B cell (primary cell): ENCODE data around the gene DDX59. TPM values are rescaled to one million over a fixed set of nuclear protein-coding genes. Genes with fewer than 3 reads are reported as not detected.

ENCODE experiments used
- ATAC-seq: fragments of 200-7000 bp; cut with Tn5 transposase; one replicate; pipeline ENCODE4 v1.10.0; 2021; ENCODE audit warnings: low read depth, mild to moderate bottlenecking, moderate number of reproducible peaks, moderate library complexity
- CTCF ChIA-PET: fragments of 350-600 bp; sonication (Branson Sonifier 250); formaldehyde crosslinking; loops from one replicate; lab custom pipeline; 2021; ENCODE audit warnings: antibody characterized with exemption, inconsistent platforms; lab: Charles Lee
- POLR2A ChIA-PET: fragments of 350-600 bp; sonication (Branson Sonifier 250); formaldehyde crosslinking; loops from one replicate; lab custom pipeline; 2021; ENCODE audit warnings: antibody characterized with exemption; lab: Charles Lee
- DNase-seq: peaks from one replicate; pipeline ENCODE4 v3.0.0; 2013
- H2AFZ ChIP-seq: 2 replicates; pipeline ENCODE4 v1.6.1; 2012; ENCODE audit warnings: mild to moderate bottlenecking, low read depth, low read length; ENCODE audit not compliant: insufficient read depth, poor library complexity, severe bottlenecking
- H3K27ac ChIP-seq, 2 donors: 1 replicate in 1 of 2; 2 replicates in 1 of 2; pipeline ENCODE4 v1.5.1; 2012 to 2013; ENCODE audit warnings: low read length in 2 of 2, mild to moderate bottlenecking in 2 of 2, moderate library complexity in 1 of 2
- H3K27me3 ChIP-seq, 4 experiments: fragments of 200-600 bp in 1 of 4; sonication (generic) in 1 of 4; replicated peaks in 1 of 4; 1 replicate in 2 of 4; 2 replicates in 2 of 4; pipeline versions ENCODE4 v1.6.1 to v1.7.0; 2013 to 2016; ENCODE audit warnings: low read length in 3 of 4, mild to moderate bottlenecking in 2 of 4, mixed read lengths in 1 of 4, moderate library complexity in 1 of 4; ENCODE audit not compliant: insufficient read depth in 4 of 4, control insufficient read depth in 3 of 4; ENCODE audit errors: control extremely low read depth in 1 of 4
- H3K36me3 ChIP-seq, 2 experiments: replicated peaks in 1 of 2; 1 replicate in 1 of 2; 2 replicates in 1 of 2; pipeline versions ENCODE4 v1.6.1 to v1.7.1; 2013; ENCODE audit warnings: low read length in 1 of 2; ENCODE audit not compliant: insufficient read depth in 2 of 2, control insufficient read depth in 1 of 2; ENCODE audit errors: control extremely low read depth in 1 of 2, extremely low read depth in 1 of 2
- H3K4me1 ChIP-seq, 2 donors: fragments of 200-600 bp in 1 of 2; sonication (generic) in 1 of 2; 1 replicate in 1 of 2; 2 replicates in 1 of 2; pipeline versions ENCODE4 v1.5.1 to v1.6.1; 2013 to 2017; ENCODE audit warnings: low read length in 2 of 2; ENCODE audit not compliant: control insufficient read depth in 2 of 2, insufficient read depth in 2 of 2
- H3K4me2 ChIP-seq: replicated peaks from 2 replicates; pipeline ENCODE3; 2012; ENCODE audit warnings: mild to moderate bottlenecking, low read depth, low read length; ENCODE audit not compliant: poor library complexity, severe bottlenecking
- H3K4me3 ChIP-seq, 5 experiments: fragments of 200-600 bp in 1 of 5; sonication (generic) in 1 of 5; 1 replicate in 3 of 5; 2 replicates in 2 of 5; pipeline versions ENCODE4 v1.5.1 to v1.7.0; 2011 to 2016; ENCODE audit warnings: low read length in 4 of 5, mild to moderate bottlenecking in 4 of 5, low read depth in 2 of 5, control low read depth in 1 of 5, moderate library complexity in 1 of 5; ENCODE audit not compliant: insufficient read depth in 1 of 5; ENCODE audit errors: control extremely low read depth in 1 of 5, extremely low read depth in 1 of 5
- H3K79me2 ChIP-seq: fragments of 200-600 bp; sonication (generic); one replicate; pipeline ENCODE4 v1.6.0; 2016; ENCODE audit warnings: low read length; ENCODE audit not compliant: control insufficient read depth, insufficient read depth
- H3K9ac ChIP-seq: fragments of 200-600 bp; sonication (generic); 2 replicates; pipeline ENCODE4 v1.6.1; 2017; ENCODE audit warnings: mild to moderate bottlenecking, low read length, moderate library complexity
- H3K9me3 ChIP-seq, 3 donors: one replicate each; pipeline versions ENCODE4 v1.6.1 to v1.7.1; 2013; ENCODE audit warnings: low read length in 2 of 3; ENCODE audit not compliant: control insufficient read depth in 2 of 3, insufficient read depth in 1 of 3; ENCODE audit errors: control extremely low read depth in 1 of 3
- H4K20me1 ChIP-seq: 2 replicates; pipeline ENCODE4 v1.6.0; 2012; ENCODE audit warnings: mild to moderate bottlenecking, low read length; ENCODE audit not compliant: insufficient read depth, control insufficient read depth, poor library complexity, severe bottlenecking
- H3K27ac Mint-ChIP-seq: one replicate; pipeline ENCODE4 v1.8.0; 2021; ENCODE audit warnings: mixed read lengths
- H3K27me3 Mint-ChIP-seq: one replicate; pipeline ENCODE4 v1.8.0; 2021; ENCODE audit warnings: mixed read lengths
- H3K4me1 Mint-ChIP-seq: one replicate; pipeline ENCODE4 v1.8.0; 2021; ENCODE audit warnings: mixed read lengths
- H3K4me3 Mint-ChIP-seq: one replicate; pipeline ENCODE4 v1.8.0; 2021; ENCODE audit warnings: mixed read lengths
- H3K9me3 Mint-ChIP-seq: one replicate; pipeline ENCODE4 v1.8.0; 2022; ENCODE audit warnings: mixed read lengths; ENCODE audit not compliant: insufficient read depth
- CTCF ChIP-seq: fragments of 200-600 bp; IDR thresholded peaks from one replicate; pipeline ENCODE4 v1.8.0; 2022; ENCODE audit warnings: antibody characterized with exemption, mild to moderate bottlenecking
- EZH2 ChIP-seq: IDR thresholded peaks from 2 replicates; pipeline ENCODE4 v1.6.1; 2012; ENCODE audit warnings: borderline replicate concordance, low read depth, mild to moderate bottlenecking, moderate library complexity, low read length; ENCODE audit not compliant: insufficient read depth, poor library complexity, severe bottlenecking
- WGBS: methylation state at CpG from one replicate; pipeline ENCODE4 v1.1.5; 2013; ENCODE audit warnings: missing lambda C conversion rate; ENCODE audit not compliant: insufficient coverage; 5-methylcytosine and 5-hydroxymethylcytosine counted together
- intact Hi-C: fragments of 100-400 bp; cut with micrococcal nuclease; formaldehyde crosslinking; loops from one replicate; pipeline ENCODE4 v1.10.0; 2022
- polyA plus RNA-seq: library from polyadenylated mRNA; depleted of rRNA; stranded (reverse); fragments of >200 nt; gene quantifications from 2 replicates; pipeline ENCODE4 v1.2.3, GENCODE V29; 2012
- total RNA-seq, 2 donors: library from RNA; stranded (reverse); fragments of 120-200 nt in 1 of 2; gene quantifications; 1 replicate in 1 of 2; 2 replicates in 1 of 2; pipeline versions ENCODE4 v1.2.3 to v1.2.4, GENCODE V29; 2013 to 2022

Gene DDX59
- total and polyA plus RNA-seq, 2 donors (not counting 1 experiment from before 2014, with no cell fraction given), result 20.2 to 41.9 TPM

GRCh38 chr1:200602632-200603031, 67.1 kb downstream of the DDX59 start:
- Mint-ChIP-seq H3K4me1 (no peaks in the 10 kb centered on the region), H3K27ac (no peak overlapping the region), H3K4me3 (no peak overlapping the region), H3K27me3 (no peaks in the 10 kb centered on the region), H3K9me3 (no peaks in the 10 kb centered on the region)
- Histone ChIP-seq H2AFZ (no peak overlapping the region), H3K79me2 (no peaks in the 10 kb centered on the region), H3K4me2 (no peak overlapping the region), H3K9ac (no peak overlapping the region), H3K4me3 (no peak overlapping the region), H3K9me3 (no peaks in the 10 kb centered on the region), H4K20me1 (no peaks in the 10 kb centered on the region), H3K36me3 (no peaks in the 10 kb centered on the region), H3K27ac (no peak overlapping the region), H3K4me1 (no peaks in the 10 kb centered on the region), H3K27me3 (no peaks in the 10 kb centered on the region)
- no peak for TF ChIP-seq CTCF
- TF ChIP-seq EZH2, result no peak
- intact Hi-C loops, result no loop called here
- ChIA-PET CTCF (no interaction called here), POLR2A (no interaction called here)
- no peak for ATAC-seq
- no peak for DNase-seq
- WGBS, result no CpG with 5 or more reads among the region's 1 CpG

Other genes starting within 250 kb of the DDX59 start
- gene KIF14, start 49.2 kb downstream of the DDX59 start, total RNA-seq, result 0.05 and 0.15 TPM in 2 replicates
- gene KIF14, start 49.2 kb downstream of the DDX59 start, polyA plus RNA-seq, result 0.01 and 0.06 TPM in 2 replicates
- gene CAMSAP2, start 69.0 kb upstream of the DDX59 start, total RNA-seq, result 1.4 and 2.1 TPM in 2 replicates
- gene CAMSAP2, start 69.0 kb upstream of the DDX59 start, polyA plus RNA-seq, result 0.10 and 0.14 TPM in 2 replicates
- gene GPR25, start 203.1 kb upstream of the DDX59 start, total RNA-seq, result 1.8 and 3.1 TPM in 2 replicates
- gene GPR25, start 203.1 kb upstream of the DDX59 start, polyA plus RNA-seq, result 1.1 and 3.1 TPM in 2 replicates
- 0.34 TPM in 1 of 2 replicates, not detected in the other for gene INAVA, start 225.0 kb upstream of the DDX59 start, total RNA-seq
- gene INAVA, start 225.0 kb upstream of the DDX59 start, polyA plus RNA-seq, result 0.06 and 0.07 TPM in 2 replicates